DMS153 treated with DMSO at 0.1 percent for 48 hours (cell line): ENCODE results near the gene SCUBE1.
"Not testable (repeated sequence)": the region's sequence is repeated elsewhere in the genome, so short reads cannot be mapped to it uniquely, and the experiment has no call there.

ENCODE experiments used
- DNase-seq: peaks from one replicate; lab custom pipeline; 2025; ENCODE audit not compliant: unreplicated experiment; lab: John Stamatoyannopoulos, UW

SCUBE1 gene

DNA sequence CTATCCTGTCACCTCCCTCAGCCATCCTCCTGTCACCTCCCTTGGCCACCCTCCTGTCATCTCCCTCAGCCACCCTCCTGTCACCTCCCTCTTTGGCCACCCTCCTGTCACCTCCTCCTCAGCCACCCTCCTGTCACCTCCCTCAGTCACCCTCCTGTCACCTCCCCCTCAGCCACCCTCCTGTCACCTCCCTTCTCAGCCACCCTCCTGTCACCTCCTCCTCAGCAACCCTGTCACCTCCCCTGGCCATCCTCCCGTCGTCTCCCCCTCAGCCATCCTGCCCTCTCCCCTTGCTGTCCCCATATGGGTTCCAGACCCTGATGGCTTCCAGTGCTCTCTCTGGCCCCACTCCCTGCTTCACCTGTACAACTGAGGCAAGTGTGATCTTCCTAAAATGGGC is 61.8 kb downstream of the SCUBE1 start:
- no peak for DNase-seq

GRCh38 chr22:43280523-43280886 is 62.7 kb downstream of the SCUBE1 start:
- not testable (repeated sequence) for DNase-seq

DNA sequence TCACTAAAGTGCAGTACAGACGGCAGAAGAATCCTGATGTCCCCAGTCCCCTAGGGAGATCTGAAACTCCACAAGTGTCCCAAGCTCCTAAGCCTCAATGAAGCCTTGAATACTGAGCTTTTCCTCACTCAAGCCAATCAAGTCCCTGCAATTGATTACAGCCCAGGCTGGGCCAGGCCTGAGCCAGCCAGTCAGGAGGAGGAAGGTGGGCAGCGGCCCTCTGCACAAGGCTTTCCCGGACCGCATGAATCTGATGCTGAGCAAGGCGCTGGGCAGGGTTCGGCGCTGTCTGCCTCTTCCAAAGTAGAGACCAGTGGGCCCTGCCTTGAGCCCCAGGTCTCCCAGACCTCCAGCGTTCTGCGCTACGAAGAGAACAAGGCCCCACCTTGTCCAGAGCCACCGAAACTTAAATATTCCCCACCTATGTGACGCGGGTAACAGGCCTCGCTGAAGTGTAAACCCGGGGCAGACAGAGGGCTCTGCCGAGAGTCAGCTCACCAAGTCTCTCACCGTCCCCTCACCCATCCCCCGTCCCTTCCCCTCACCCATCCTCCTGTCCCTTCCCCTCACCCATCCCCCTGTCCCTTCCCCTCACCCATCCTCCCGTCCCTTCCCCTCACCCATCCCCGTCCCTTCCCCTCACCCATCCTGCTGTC is 63.2 kb downstream of the SCUBE1 start:
- DNase-seq = no peak

- DNase-seq = peak; percentile 45
Observed at GRCh38 chr22:43277987-43278601, 65.1 kb downstream of the SCUBE1 start.

GRCh38 chr22:43277091-43277490 is 66.1 kb downstream of the SCUBE1 start:
- DNase-seq = no peak

DNA sequence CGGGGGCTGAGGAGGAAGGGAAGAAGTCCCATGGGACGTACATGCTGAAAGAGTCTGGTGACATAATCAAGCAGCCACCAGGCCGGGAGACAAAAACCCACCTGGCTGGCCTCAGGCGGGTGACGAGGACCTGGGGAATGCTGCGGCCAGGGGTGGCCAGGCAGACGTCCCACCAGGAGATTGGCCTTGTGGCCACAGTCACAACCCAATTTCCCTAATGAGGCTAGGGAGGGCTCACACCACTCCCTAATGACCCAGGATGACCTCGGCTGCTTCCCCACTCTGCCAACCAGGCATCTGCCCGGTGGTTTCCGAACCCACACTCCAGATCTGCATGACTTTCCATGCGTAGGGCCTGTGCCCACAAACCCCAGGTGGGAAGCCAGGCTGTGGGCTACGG is 66.9 kb downstream of the SCUBE1 start:
- DNase-seq = no peak

DNA sequence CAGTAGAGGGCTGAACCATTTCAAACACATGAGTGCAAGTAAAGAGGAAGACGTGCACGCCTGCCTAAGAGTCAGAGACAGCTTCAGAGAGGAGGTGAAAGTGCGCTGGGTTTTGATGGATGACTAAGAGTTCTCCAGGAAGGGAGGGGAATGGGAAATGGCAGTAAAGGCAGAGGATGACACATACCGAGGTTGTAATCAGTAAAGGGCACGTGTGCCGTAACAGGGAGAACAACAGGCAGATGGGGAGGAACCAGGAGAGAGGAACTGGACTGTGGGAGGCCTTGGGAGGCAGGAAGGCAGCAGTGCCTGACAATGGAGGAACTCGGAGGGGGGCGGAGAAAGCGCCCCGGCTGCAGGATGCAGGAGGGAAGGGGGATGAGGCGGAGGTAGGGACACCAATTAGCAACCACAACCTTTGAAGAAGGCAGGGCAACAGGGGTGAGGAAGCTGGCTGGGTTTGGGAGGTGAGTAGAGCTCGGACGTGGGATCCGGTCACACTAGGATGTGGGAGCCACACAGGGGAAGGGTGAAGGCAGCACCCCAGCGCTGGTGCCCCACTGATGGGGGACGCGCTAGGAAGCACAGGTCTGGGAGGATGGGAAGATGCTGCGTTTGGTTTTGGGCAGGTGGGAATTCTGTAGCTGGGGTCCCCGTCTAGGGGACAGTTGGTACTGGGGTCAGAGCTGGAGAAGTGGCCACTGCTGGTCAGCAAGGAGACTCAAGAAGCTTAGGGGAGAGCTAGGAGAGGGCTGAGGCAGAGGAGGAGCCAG is 67.4 kb downstream of the SCUBE1 start:
- DNase-seq = no peak

DNA sequence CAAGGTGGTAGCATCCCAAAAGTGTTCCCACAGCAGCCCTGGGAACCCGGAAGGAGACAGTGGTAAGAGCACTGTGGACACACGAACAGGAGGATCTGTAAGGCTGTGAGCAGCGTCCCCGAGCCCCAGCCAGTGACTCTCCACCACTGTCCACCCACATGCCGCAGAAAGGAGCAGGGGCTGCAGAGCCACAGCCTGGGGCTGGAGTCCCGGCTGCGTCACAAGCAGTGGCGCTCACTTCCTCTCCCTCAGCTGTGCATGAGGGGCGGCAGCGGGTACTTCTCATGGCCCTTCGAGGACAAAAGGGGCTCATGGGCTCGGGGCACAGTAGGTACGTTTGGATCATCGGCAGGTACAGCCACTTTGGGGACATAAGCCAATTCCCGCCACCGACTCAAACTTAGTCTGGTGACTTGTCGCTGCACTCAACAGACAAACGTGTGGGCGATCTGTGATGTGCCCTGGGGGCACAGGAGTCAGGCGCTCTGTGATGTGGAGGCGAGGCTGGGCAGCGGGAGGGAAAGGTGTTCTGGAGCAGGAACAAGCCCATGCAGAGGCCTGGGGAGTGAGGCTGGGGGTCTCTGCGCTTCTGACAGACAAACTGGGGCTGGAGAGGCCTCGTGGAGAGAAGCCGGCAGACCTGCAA is 68.5 kb downstream of the SCUBE1 start:
- DNase-seq = no peak

DNA sequence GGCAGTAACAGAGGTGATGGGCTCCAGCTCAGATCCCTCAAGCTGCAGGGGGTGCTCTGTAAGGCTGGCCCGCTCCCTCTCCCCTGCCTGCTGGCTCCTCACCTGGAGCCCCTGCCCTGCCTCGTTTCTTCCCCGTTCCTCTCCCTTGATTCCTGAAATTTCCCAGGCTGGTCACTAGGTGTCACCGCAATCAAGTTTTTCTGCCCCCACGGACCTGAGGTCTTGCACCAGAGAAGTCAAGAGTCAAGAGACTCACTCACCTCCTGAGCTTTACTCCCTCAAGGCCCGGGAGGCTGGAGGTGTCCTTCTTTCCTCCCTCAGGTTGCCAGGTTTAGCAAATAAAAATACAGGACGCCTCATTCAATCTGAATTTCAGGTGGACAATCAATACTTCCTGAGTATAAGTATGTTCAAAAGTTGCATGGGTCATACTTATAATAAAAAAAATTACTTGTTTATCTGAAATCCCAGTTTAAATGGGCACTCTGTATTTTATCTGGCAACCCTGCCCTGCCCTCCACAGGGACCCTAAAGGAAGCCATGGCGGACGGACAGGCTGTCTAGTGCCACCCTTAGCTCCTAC is 69.2 kb downstream of the SCUBE1 start:
- peak; percentile 75 for DNase-seq

DNA sequence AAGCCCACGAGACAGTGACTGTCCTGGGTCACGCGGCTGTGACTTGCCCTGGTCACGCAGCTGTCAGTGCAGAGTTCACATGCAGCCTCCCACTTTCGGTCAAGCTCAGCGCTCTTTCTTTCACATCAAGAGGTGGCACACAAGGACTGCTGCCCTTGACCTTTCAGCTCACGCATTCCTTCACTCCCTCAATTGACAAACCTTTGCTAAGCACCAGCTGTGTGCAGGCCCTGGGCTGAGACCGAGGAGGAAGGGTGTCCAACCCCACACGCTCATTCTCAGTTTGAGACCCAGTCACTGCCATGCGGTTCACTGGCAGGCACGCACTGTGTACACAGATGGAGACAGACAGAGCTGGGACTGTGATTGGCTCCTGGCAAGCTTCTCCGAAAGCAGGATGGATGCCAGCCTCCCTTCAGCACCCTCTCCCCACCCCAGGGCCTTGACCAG is 70.3 kb downstream of the SCUBE1 start:
- DNase-seq = no peak

- DNase-seq = no peak
Observed at GRCh38 chr22:43272301-43272700, 70.9 kb downstream of the SCUBE1 start.

DNA sequence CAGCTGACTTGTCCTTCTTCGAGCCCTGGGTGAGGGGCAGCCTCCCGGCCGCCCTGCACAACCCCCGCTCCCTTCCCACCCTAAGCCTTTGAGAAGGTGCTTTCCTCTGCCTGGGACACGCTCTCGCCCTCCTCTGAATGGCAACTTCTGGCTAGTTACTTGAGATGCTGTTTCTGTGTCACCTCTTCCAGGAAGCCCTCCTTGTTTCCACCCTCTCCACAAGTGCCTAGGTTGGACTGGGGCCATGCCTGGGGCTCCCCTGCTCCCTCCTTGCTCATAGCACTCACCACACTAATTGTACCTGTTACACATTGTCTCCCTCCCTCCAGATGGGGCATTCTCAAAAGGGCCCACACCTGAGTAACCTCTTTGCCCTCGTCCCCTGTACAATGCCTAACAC is 72.2 kb downstream of the SCUBE1 start:
- no peak for DNase-seq

- no peak for DNase-seq
Observed at GRCh38 chr22:43270314-43270908, 72.8 kb downstream of the SCUBE1 start.

DNA sequence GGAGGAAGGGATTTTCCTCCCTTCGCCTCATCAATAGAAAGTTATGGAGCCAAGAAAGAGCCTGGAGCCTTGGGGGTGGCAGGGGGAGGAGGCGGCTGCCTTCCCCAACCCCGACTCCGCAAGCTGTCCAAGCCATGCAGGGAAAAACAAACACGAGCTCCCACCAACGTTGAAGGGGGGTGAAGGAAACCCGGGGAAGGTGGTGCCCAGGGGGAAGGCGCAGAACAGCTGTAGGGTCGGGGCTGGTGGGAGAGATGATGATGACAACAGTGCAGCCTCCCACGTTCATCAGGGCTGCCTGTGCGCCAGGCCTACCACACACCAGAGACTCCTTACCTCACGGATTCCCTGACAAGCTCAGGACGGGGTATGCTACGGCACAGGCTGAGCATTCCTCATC is 73.5 kb downstream of the SCUBE1 start:
- no peak for DNase-seq

GRCh38 chr22:43269246-43269645 is 73.9 kb downstream of the SCUBE1 start:
- no peak for DNase-seq

GRCh38 chr22:43267981-43268660 is 75.1 kb downstream of the SCUBE1 start:
- DNase-seq = no peak

- DNase-seq = no peak
Observed at GRCh38 chr22:43267332-43267980, 75.7 kb downstream of the SCUBE1 start.

DNA sequence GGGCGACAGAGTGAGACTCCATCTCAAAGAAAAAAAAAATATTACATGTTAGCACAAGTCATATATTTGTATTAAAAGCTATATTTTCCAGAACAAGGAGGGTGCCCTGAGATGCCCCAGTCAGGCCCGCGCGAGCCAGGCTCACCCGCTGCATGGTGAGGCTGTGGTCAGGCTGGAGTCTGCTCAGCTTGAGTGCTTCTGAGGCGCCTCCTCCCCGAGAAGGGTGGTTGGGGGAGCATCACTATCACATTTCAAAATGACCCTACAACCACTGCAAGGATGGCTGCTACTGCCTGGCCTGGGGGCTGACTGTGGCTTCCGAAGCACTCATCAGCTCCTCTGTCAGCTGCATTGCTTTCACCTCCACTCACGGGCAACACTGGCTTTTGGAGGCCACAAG is 77.1 kb downstream of the SCUBE1 start:
- DNase-seq = no peak

- peak; percentile 45 for DNase-seq
Observed at GRCh38 chr22:43263645-43264514, 79.3 kb downstream of the SCUBE1 start.
